Stimulated activated CD8-positive, alpha-beta memory T cell treated with anti-CD3 and anti-CD28 coated beads, Interleukin-12 subunit alpha, Interleukin-12 subunit beta, amount 100 ng/mL, for 24 hours (primary cell): ENCODE data around the gene JAG2.

Source experiments
- DNase-seq: peaks from one replicate; pipeline ENCODE4 v3.0.0-alpha.2; 2020; ENCODE audit errors: extremely low read depth

JAG2 gene

GRCh38 chr14:105165761-105166485 lies 2.7 kb downstream of the JAG2 start:
- DNase-seq, result no peak

- DNase-seq, result no peak
These were observed 3.4 kb downstream of the JAG2 start for GRCh38 chr14:105165134-105165704.

GRCh38 chr14:105163040-105163742 lies 5.4 kb downstream of the JAG2 start:
- no peak for DNase-seq

- DNase-seq, result no peak
These were observed 6.0 kb downstream of the JAG2 start for GRCh38 chr14:105162669-105162979.

- DNase-seq, result no peak
These were observed 6.5 kb downstream of the JAG2 start for GRCh38 chr14:105161964-105162668.

GRCh38 chr14:105161309-105161708 lies 7.3 kb downstream of the JAG2 start:
- no peak for DNase-seq

GRCh38 chr14:105160776-105161175 lies 7.8 kb downstream of the JAG2 start:
- DNase-seq, result no peak

- DNase-seq, result no peak
These were observed 9.2 kb downstream of the JAG2 start for GRCh38 chr14:105159344-105159743.

GRCh38 chr14:105158794-105159193 lies 9.8 kb downstream of the JAG2 start:
- no peak for DNase-seq

GRCh38 chr14:105157872-105158271 lies 10.7 kb downstream of the JAG2 start:
- DNase-seq, result no peak

- no peak for DNase-seq
These were observed 11.9 kb downstream of the JAG2 start for GRCh38 chr14:105156414-105157375.

- no peak for DNase-seq
These were observed 12.7 kb downstream of the JAG2 start for GRCh38 chr14:105155681-105156413.

GRCh38 chr14:105155071-105155651 lies 13.4 kb downstream of the JAG2 start:
- DNase-seq, result no peak

- no peak for DNase-seq
These were observed 14.1 kb downstream of the JAG2 start for GRCh38 chr14:105154476-105154871.

GRCh38 chr14:105153739-105154475 lies 14.7 kb downstream of the JAG2 start:
- DNase-seq, result no peak

GRCh38 chr14:105153331-105153731 lies 15.2 kb downstream of the JAG2 start:
- no peak for DNase-seq

- DNase-seq, result no peak
These were observed 15.8 kb downstream of the JAG2 start for GRCh38 chr14:105152794-105153241.

GRCh38 chr14:105151838-105152793 lies 16.5 kb downstream of the JAG2 start:
- DNase-seq, result no peak
